PFSK-1 (cell line): ENCODE data around the gene ATP2A2.

ENCODE experiments used
- POLR2AphosphoS5 ChIP-seq: IDR thresholded peaks from 2 replicates; pipeline ENCODE4 v1.6.1; 2012; ENCODE audit warnings: low read depth, mild to moderate bottlenecking, control low read depth, low read length, moderate library complexity
- SIN3A ChIP-seq: IDR thresholded peaks from 2 replicates; pipeline ENCODE4 v1.6.1; 2012; ENCODE audit warnings: mild to moderate bottlenecking, low read length, moderate library complexity, borderline replicate concordance; ENCODE audit not compliant: insufficient read depth

GRCh38 chr12:110353211-110353965, 72.3 kb downstream of the ATP2A2 start:
- TF ChIP-seq SIN3A (no peak), POLR2AphosphoS5 (peak; percentile 46; the same call in 1 of the 2 replicates)
